Mesothelial cell of epicardium (in vitro differentiated cells): ENCODE results near the gene WFS1. TPM values are rescaled to one million over a fixed set of nuclear protein-coding genes. Genes with fewer than 3 reads are reported as not detected.

Source experiments
- DNase-seq, 2 experiments: peaks; one replicate each; pipeline ENCODE4 v3.0.0; 2021; ENCODE audit warnings: low spot score in 2 of 2; ENCODE audit not compliant: unreplicated experiment in 2 of 2
- H3K27ac Mint-ChIP-seq: 2 replicates; pipeline ENCODE4 v1.8.0; 2021; ENCODE audit warnings: mixed read lengths
- H3K27me3 Mint-ChIP-seq: 2 replicates; pipeline ENCODE4 v1.8.0; 2021; ENCODE audit warnings: low read depth, mixed read lengths
- H3K36me3 Mint-ChIP-seq: 2 replicates; pipeline ENCODE4 v1.8.0; 2021; ENCODE audit warnings: mixed read lengths
- H3K4me1 Mint-ChIP-seq: 2 replicates; pipeline ENCODE4 v1.8.0; 2021; ENCODE audit warnings: mixed read lengths
- H3K4me3 Mint-ChIP-seq: 2 replicates; pipeline ENCODE4 v1.8.0; 2021; ENCODE audit warnings: mild to moderate bottlenecking, moderate library complexity, mixed read lengths
- H3K9me3 Mint-ChIP-seq: 2 replicates; pipeline ENCODE4 v1.8.0; 2021; ENCODE audit warnings: mixed read lengths
- total RNA-seq: library from RNA; stranded (reverse); gene quantifications from 3 replicates; pipeline ENCODE4 v1.2.1, GENCODE V29; 2021
- TF ChIP-seq, protein P1 (sequence below): fragments of 200-600 bp; sonication (generic); IDR thresholded peaks from one replicate; pipeline ENCODE4 v1.5.0; 2021; ENCODE audit warnings: antibody characterized with exemption; ENCODE audit not compliant: unreplicated experiment

The WFS1 gene
- total RNA-seq, 1 donor from 2014 or later: 34.2 TPM

DNA sequence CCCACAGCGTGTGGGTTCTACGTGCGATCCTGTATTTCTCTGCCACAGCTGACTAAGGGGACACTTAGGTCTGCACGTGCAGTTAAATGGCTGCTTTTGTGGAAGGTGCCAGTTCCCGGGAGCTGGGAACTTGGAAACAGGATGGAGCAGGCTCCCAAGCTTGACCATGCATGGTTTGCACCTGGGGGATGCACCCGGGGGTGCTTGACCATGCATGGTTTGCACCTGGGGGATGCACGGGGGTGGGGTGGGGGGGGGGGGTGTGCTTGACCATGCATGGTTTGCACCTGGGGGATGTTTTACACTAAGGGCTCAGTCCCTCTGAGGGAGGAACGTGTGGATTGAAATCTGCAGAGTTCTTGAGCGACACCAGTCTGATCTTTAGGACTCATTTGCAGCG lies 5.7 kb downstream of the WFS1 start:
- no peak for DNase-seq
- H3K27ac Mint-ChIP-seq: no peak overlapping the region
- H3K27me3 Mint-ChIP-seq: no peaks in the 10 kb centered on the region
- H3K4me1 Mint-ChIP-seq: peaks cover 34% of the 10 kb centered on the region
- TF ChIP-seq, protein P1, sequence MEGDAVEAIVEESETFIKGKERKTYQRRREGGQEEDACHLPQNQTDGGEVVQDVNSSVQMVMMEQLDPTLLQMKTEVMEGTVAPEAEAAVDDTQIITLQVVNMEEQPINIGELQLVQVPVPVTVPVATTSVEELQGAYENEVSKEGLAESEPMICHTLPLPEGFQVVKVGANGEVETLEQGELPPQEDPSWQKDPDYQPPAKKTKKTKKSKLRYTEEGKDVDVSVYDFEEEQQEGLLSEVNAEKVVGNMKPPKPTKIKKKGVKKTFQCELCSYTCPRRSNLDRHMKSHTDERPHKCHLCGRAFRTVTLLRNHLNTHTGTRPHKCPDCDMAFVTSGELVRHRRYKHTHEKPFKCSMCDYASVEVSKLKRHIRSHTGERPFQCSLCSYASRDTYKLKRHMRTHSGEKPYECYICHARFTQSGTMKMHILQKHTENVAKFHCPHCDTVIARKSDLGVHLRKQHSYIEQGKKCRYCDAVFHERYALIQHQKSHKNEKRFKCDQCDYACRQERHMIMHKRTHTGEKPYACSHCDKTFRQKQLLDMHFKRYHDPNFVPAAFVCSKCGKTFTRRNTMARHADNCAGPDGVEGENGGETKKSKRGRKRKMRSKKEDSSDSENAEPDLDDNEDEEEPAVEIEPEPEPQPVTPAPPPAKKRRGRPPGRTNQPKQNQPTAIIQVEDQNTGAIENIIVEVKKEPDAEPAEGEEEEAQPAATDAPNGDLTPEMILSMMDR: no peak
- no peak overlapping the region for H3K4me3 Mint-ChIP-seq
- H3K9me3 Mint-ChIP-seq: no peaks in the 10 kb centered on the region
- H3K36me3 Mint-ChIP-seq: no peaks in the 10 kb centered on the region

DNA sequence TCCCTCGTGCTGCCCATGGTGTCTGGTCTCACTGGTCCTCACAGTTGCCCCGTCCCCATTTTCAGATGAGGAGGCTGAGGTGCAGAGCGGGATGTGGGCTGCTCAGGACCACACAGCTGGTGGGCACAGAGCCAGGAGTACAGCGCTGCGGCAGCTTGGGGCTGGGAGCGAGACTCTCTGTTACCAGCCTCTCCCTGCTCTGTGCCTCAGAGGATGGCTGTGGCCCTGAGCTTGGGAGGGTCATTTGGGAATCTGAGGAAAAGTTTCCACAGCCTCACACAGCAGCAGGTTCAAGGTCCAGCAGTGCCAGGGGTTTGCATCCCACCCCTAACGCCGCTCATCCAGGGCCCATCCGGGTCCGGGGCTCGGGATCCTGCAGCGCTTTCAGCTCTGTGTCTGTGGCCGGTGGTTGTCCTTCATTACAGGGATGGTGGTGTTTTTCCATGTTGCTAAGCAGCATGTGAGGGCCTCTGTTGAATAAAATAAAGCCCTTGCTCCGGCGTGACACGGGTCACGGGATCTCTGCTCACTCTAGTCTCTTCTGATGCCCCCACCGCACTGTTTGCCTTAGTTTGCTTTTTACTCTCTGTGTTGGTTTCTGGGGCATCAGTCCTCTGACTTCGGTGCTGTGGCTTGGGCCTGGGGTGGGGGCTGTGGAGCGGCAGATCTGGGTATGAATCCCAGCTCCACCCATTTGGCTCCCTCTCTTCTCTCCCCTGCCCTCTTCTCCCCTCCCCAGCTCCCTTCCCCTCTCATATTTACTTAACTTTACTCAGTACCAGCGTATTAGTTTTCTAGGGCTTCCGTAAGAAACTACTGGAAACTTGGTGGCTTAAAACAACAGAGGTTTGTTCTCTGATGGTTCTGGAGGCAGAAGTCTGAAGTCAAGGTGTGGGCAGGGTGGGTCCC lies 6.5 kb downstream of the WFS1 start:
- Mint-ChIP-seq H3K27me3 (no peaks in the 10 kb centered on the region), H3K4me3 (no peak overlapping the region), H3K9me3 (no peaks in the 10 kb centered on the region), H3K27ac (peak overlapping the region; percentile 30), H3K36me3 (no peaks in the 10 kb centered on the region), H3K4me1 (peaks cover 28% of the 10 kb centered on the region)
- TF ChIP-seq, protein P1: no peak
- no peak for DNase-seq

DNA sequence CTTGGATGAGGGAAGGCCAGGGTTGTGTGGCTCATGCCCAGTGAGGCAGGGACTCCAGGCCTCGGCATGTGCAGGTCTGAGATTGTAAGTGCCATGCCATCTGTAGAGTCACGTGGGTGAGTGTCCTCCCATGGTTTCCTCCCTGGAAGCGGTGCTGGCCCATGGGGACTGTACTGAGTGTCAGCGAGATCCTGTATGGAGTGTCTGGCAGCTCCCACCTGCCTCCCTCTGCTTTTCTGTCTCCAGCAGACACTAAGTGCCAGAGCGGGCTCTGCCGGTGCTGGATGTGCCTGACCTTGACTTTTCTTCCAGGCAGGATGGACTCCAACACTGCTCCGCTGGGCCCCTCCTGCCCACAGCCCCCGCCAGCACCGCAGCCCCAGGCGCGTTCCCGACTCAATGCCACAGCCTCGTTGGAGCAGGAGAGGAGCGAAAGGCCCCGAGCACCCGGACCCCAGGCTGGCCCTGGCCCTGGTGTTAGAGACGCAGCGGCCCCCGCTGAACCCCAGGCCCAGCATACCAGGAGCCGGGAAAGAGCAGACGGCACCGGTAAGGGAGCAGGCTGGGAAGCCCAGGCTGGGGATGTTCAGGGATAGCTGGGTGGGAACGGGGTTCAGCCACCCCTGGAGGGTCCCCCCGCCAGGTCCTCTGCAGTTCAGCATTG lies 7.6 kb downstream of the WFS1 start:
- Mint-ChIP-seq H3K9me3 (no peaks in the 10 kb centered on the region), H3K27ac (no peak overlapping the region), H3K27me3 (no peaks in the 10 kb centered on the region), H3K4me3 (no peak overlapping the region), H3K36me3 (no peaks in the 10 kb centered on the region), H3K4me1 (peaks cover 28% of the 10 kb centered on the region)
- DNase-seq: no peak
- TF ChIP-seq, protein P1: no peak

DNA sequence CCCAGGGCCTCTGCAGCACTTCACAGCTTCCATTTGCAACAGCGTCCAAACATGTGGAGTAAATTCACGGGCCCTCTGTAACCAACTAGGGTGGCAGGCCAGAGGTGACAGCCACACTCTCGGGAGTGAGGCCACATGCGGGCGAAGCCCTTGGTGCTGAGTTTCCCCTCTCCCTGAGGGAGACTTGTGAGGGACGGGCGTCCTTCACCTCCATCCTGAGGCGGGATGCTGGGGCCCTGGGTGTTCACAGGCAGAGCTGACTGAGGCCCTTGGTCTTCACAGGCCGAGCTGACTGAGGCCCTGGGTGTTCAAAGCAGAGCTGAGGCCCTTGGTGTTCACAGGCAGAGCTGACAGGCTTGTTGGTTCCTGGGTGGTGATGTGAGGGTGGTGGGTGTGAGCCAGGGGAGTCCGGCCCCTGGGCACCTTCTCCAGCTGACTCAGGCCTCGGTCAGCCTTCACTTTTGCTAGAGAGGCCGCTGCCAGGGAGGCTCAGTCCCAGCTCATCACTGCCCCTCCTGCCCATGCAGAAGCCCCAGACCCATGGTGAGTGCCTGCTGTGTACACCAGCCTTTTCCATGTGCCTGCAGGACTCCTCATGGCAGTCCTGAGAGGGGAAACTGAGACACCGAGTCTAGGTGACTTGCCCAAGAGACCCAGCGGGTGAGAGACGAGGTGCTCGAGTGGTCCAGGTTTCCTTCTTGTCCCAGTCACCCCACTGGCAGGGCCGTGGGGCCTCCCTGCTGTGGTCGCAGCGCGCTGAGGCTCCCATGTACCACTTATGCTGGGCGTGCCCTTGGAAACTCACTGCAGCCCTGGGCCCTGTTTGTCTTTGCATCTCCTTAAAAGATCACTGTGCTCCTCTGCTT lies 8.5 kb downstream of the WFS1 start:
- Mint-ChIP-seq H3K9me3 (no peaks in the 10 kb centered on the region), H3K4me3 (no peak overlapping the region)

DNA sequence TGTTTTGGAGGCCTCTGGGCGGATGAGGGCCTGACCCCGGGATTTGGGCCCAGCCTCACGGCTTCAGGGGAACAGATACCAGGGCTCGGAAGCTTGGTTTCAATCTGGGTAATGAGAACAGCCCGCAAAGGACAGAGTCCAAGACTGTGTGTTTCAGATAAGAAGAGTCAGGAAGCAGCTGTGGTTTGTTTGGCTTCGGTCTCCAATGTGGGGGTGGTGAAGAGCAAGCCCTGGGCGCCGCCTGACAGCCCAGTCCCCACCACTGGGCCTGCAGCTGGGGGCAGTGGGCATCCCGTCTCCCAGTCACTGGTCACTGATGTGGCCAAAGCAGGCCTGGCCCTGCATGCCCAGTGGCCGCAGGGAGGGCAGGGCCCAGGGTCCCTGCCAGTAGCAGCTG lies 9.1 kb downstream of the WFS1 start:
- no peak overlapping the region for H3K4me3 Mint-ChIP-seq
- DNase-seq: no peak
- peak overlapping the region; percentile 59 for H3K27ac Mint-ChIP-seq
- no peaks in the 10 kb centered on the region for H3K27me3 Mint-ChIP-seq
- TF ChIP-seq, protein P1: no peak
- H3K36me3 Mint-ChIP-seq: no peaks in the 10 kb centered on the region
- H3K4me1 Mint-ChIP-seq: peaks cover 13% of the 10 kb centered on the region
- H3K9me3 Mint-ChIP-seq: no peaks in the 10 kb centered on the region

More for the DNA sequence above, 8.5 kb downstream of the WFS1 start:
- TF ChIP-seq, protein P1: no peak
- peak overlapping the region; percentile 59 for H3K27ac Mint-ChIP-seq
- peaks cover 19% of the 10 kb centered on the region for H3K4me1 Mint-ChIP-seq
- DNase-seq: no peak
- H3K36me3 Mint-ChIP-seq: no peaks in the 10 kb centered on the region
- no peaks in the 10 kb centered on the region for H3K27me3 Mint-ChIP-seq
